ENCODE results near the gene ZBTB4. TPM values are rescaled to one million over a fixed set of nuclear protein-coding genes. Genes with fewer than 3 reads are reported as not detected.

Gene ZBTB4
- total RNA-seq, 2 experiments from 2014 or later = 3.5 to 3.9 TPM

- Histone ChIP-seq H3K9me2 (ENCODE audit: insufficient read depth, low read length) (no peaks in the 10 kb centered on the region), H4K20me1 (ENCODE audit: insufficient read depth, low read length) (no peaks in the 10 kb centered on the region), H3K4me1 (ENCODE audit: insufficient read depth, low read length, poor library complexity, severe bottlenecking) (no peaks in the 10 kb centered on the region), H3K36me3 (ENCODE audit: insufficient read depth, low read length) (peaks cover 95% of the 10 kb centered on the region), H3K4me3 (ENCODE audit: low read depth, low read length, poor library complexity, severe bottlenecking) (no peak overlapping the region), H3K79me2 (ENCODE audit: insufficient read depth, low read depth, low read length) (no peaks in the 10 kb centered on the region), H3K27ac (ENCODE audit: low read depth, low read length, poor library complexity, severe bottlenecking) (no peak overlapping the region), H3K9me3 (ENCODE audit: low read length) (no peaks in the 10 kb centered on the region), H3K4me2 (ENCODE audit: low read length) (no peak overlapping the region), H2AFZ (ENCODE audit: low read length) (no peak overlapping the region)
- BruUV-seq (replicated peaks) = no TSS peak
- DNase-seq (ENCODE audit: low spot score) = no peak
- TF ChIP-seq, protein P1, sequence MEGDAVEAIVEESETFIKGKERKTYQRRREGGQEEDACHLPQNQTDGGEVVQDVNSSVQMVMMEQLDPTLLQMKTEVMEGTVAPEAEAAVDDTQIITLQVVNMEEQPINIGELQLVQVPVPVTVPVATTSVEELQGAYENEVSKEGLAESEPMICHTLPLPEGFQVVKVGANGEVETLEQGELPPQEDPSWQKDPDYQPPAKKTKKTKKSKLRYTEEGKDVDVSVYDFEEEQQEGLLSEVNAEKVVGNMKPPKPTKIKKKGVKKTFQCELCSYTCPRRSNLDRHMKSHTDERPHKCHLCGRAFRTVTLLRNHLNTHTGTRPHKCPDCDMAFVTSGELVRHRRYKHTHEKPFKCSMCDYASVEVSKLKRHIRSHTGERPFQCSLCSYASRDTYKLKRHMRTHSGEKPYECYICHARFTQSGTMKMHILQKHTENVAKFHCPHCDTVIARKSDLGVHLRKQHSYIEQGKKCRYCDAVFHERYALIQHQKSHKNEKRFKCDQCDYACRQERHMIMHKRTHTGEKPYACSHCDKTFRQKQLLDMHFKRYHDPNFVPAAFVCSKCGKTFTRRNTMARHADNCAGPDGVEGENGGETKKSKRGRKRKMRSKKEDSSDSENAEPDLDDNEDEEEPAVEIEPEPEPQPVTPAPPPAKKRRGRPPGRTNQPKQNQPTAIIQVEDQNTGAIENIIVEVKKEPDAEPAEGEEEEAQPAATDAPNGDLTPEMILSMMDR (conservative IDR thresholded peaks at IDR 0.05; ENCODE audit: low read length) = no peak
- no peak for TF ChIP-seq EZH2phosphoT487 (IDR thresholded peaks at IDR 0.05; ENCODE audit: borderline replicate concordance, low read depth, low read length)
- ChIA-PET CTCF (ENCODE audit: unreplicated experiment) (no interaction called here), POLR2A (no interaction called here)
- intact Hi-C loops (cut with micrococcal nuclease; ENCODE audit: unreplicated experiment) = no loop called here
These were observed 24.1 kb upstream of the ZBTB4 start for GRCh38 chr17:7503521-7503920.

GRCh38 chr17:7502987-7503386 lies 23.6 kb upstream of the ZBTB4 start:
- Histone ChIP-seq H3K79me2 (ENCODE audit: insufficient read depth, low read depth, low read length) (no peaks in the 10 kb centered on the region), H2AFZ (ENCODE audit: low read length) (no peak overlapping the region), H3K4me2 (ENCODE audit: low read length) (no peak overlapping the region), H3K4me3 (ENCODE audit: low read depth, low read length, poor library complexity, severe bottlenecking) (no peak overlapping the region), H3K4me1 (ENCODE audit: insufficient read depth, low read length, poor library complexity, severe bottlenecking) (no peaks in the 10 kb centered on the region), H3K36me3 (ENCODE audit: insufficient read depth, low read length) (peaks cover 95% of the 10 kb centered on the region), H4K20me1 (ENCODE audit: insufficient read depth, low read length) (no peaks in the 10 kb centered on the region), H3K27ac (ENCODE audit: low read depth, low read length, poor library complexity, severe bottlenecking) (no peak overlapping the region), H3K9me3 (ENCODE audit: low read length) (no peaks in the 10 kb centered on the region), H3K9me2 (ENCODE audit: insufficient read depth, low read length) (no peaks in the 10 kb centered on the region)
- POLR2A ChIA-PET = no interaction called here
- CTCF ChIA-PET (ENCODE audit: unreplicated experiment) = no interaction called here
- BruUV-seq (replicated peaks) = no TSS peak
- no peak for TF ChIP-seq EZH2phosphoT487 (IDR thresholded peaks at IDR 0.05; ENCODE audit: borderline replicate concordance, low read depth, low read length)
- TF ChIP-seq, protein P1 (conservative IDR thresholded peaks at IDR 0.05; ENCODE audit: low read length) = peak; percentile 51
- intact Hi-C loops (cut with micrococcal nuclease; ENCODE audit: unreplicated experiment) = no loop called here
- no peak for DNase-seq (ENCODE audit: low spot score)

DNA sequence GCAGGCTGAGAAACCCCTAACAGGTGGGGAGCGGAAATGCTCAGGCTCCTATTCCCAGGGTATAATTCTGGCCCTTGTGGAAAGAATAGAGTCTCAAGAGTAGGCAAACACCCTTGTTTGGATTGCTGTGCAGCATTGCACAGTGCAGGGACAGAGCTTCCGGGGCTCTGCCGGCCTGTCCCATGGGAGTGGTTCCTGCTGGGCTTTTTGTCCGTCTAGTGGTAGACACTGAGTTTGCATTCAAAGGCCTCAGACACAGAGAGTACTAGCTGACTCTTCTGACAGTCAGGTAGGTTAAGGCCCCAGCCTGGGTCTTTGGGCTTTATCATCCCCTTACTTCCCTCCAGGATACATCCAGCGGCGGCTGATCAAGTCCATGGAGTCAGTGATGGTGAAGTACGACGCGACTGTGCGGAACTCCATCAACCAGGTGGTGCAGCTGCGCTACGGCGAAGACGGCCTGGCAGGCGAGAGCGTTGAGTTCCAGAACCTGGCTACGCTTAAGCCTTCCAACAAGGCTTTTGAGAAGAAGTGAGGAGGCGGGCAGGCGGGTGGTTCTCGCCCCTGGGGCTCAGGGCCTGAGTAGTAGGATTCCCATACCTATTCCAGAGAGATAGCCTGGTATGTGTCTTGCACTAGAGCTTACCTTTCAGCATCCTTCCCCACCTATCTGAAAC lies 22.9 kb upstream of the ZBTB4 start:
- ChIA-PET POLR2A (no interaction called here), CTCF (ENCODE audit: unreplicated experiment) (no interaction called here)
- peaks cover 95% of the 10 kb centered on the region for H3K36me3 ChIP-seq (ENCODE audit: insufficient read depth, low read length)
- no peaks in the 10 kb centered on the region for H3K4me1 ChIP-seq (ENCODE audit: insufficient read depth, low read length, poor library complexity, severe bottlenecking)
- H3K4me3 ChIP-seq (ENCODE audit: low read depth, low read length, poor library complexity, severe bottlenecking) = no peak overlapping the region
- no peak overlapping the region for H2AFZ ChIP-seq (ENCODE audit: low read length)
- no peak overlapping the region for H3K27ac ChIP-seq (ENCODE audit: low read depth, low read length, poor library complexity, severe bottlenecking)
- H3K9me3 ChIP-seq (ENCODE audit: low read length) = no peaks in the 10 kb centered on the region
- TF ChIP-seq, protein P1 (conservative IDR thresholded peaks at IDR 0.05; ENCODE audit: low read length) = no peak
- no peak for TF ChIP-seq EZH2phosphoT487 (IDR thresholded peaks at IDR 0.05; ENCODE audit: borderline replicate concordance, low read depth, low read length)
- no peak overlapping the region for H3K4me2 ChIP-seq (ENCODE audit: low read length)
- no TSS peak for BruUV-seq (replicated peaks)
- H4K20me1 ChIP-seq (ENCODE audit: insufficient read depth, low read length) = no peaks in the 10 kb centered on the region
- intact Hi-C loops (cut with micrococcal nuclease; ENCODE audit: unreplicated experiment) = no loop called here
- no peak for DNase-seq (ENCODE audit: low spot score)
- no peaks in the 10 kb centered on the region for H3K9me2 ChIP-seq (ENCODE audit: insufficient read depth, low read length)
- H3K79me2 ChIP-seq (ENCODE audit: insufficient read depth, low read depth, low read length) = no peaks in the 10 kb centered on the region
